Peyer's patch (tissue), 4 donors: ENCODE measurements around the gene RPL27. TPM values are rescaled to one million over a fixed set of nuclear protein-coding genes. Genes with fewer than 3 reads are reported as not detected.
"Not testable (repeated sequence)": the region's sequence is repeated elsewhere in the genome, so short reads cannot be mapped to it uniquely, and the experiment has no call there.

Experiments used
- DNase-seq, 3 donors: peaks; one replicate each; pipeline ENCODE4 v3.0.0-alpha.2; 2017 to 2019
- H3K27ac ChIP-seq, 4 donors: fragments of 200-600 bp; sonication (generic); one replicate each; pipeline ENCODE4 v1.5.1; 2016 to 2019
- H3K27me3 ChIP-seq, 2 donors: fragments of 200-600 bp; sonication (generic); one replicate each; pipeline ENCODE4 v1.5.1; 2019
- H3K36me3 ChIP-seq, 3 donors: fragments of 200-600 bp; sonication (generic); one replicate each; pipeline ENCODE4 v1.5.1; 2016 to 2019
- H3K4me1 ChIP-seq, 4 donors: fragments of 200-600 bp; sonication (generic); one replicate each; pipeline ENCODE4 v1.5.1; 2016 to 2019
- H3K4me3 ChIP-seq, 4 donors: fragments of 200-600 bp; sonication (generic); 1 replicate in 3 of 4; 2 replicates in 1 of 4; pipeline ENCODE4 v1.5.1; 2016 to 2019; ENCODE audit warnings: mild to moderate bottlenecking in 1 of 4
- H3K9me3 ChIP-seq, 4 donors: fragments of 200-600 bp; sonication (generic); one replicate each; pipeline ENCODE4 v1.5.1; 2016 to 2019; ENCODE audit warnings: mild to moderate bottlenecking in 1 of 4
- POLR2A ChIP-seq, 2 donors: fragments of 450-650 bp; IDR thresholded peaks; one replicate each; pipeline ENCODE4 v1.5.1; 2017; ENCODE audit warnings: antibody characterized with exemption in 2 of 2, mild to moderate bottlenecking in 2 of 2, moderate library complexity in 2 of 2
- total RNA-seq, 4 donors: library from RNA; depleted of rRNA; stranded (reverse); fragments of >200 nt; gene quantifications; one replicate each; pipeline ENCODE4 v1.1.0, GENCODE V29; 2016
- TF ChIP-seq, protein P1 (sequence below), 6 experiments: fragments of 450-650 bp in 4 of 6; fragments of 200-600 bp in 2 of 6; sonication (generic) in 1 of 6; IDR thresholded peaks; one replicate each; pipeline ENCODE4 v1.5.1; 2017 to 2019; ENCODE audit warnings: antibody characterized with exemption in 6 of 6, mild to moderate bottlenecking in 3 of 6, moderate library complexity in 1 of 6

Gene RPL27
- total RNA-seq, 4 donors from 2014 or later = 331 to 1,066 (median 442) TPM

DNA sequence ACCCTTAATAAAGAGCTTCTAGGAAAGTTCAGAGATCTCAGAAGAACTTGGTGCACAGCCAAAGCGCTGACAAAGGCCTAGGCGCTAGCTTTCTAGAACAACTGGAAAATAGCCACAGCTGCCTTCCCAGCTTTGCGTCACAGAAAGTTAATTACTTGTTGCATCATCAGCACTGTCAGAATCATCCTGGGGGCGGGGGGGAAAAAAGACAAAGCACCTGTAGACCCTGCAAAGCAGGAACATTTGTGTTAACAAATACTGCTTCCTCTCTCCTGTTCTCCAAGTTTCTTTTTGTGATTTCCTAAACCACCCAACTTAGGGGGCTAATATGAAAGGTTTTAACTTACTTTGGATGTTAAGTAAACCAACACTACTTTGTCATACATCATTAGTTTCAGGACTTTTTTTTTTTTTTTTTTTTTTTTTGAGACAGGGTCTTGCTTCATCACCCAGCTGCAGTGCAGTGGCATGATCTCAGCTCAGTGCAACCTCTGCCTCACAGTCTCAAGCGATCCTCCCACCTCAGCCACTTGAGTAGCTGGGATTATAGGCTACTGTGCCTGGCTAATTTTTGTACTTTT is 29.1 kb upstream of the RPL27 start:
- no peak for TF ChIP-seq POLR2A (IDR thresholded peaks at IDR 0.05)
- TF ChIP-seq, protein P1, sequence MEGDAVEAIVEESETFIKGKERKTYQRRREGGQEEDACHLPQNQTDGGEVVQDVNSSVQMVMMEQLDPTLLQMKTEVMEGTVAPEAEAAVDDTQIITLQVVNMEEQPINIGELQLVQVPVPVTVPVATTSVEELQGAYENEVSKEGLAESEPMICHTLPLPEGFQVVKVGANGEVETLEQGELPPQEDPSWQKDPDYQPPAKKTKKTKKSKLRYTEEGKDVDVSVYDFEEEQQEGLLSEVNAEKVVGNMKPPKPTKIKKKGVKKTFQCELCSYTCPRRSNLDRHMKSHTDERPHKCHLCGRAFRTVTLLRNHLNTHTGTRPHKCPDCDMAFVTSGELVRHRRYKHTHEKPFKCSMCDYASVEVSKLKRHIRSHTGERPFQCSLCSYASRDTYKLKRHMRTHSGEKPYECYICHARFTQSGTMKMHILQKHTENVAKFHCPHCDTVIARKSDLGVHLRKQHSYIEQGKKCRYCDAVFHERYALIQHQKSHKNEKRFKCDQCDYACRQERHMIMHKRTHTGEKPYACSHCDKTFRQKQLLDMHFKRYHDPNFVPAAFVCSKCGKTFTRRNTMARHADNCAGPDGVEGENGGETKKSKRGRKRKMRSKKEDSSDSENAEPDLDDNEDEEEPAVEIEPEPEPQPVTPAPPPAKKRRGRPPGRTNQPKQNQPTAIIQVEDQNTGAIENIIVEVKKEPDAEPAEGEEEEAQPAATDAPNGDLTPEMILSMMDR (IDR thresholded peaks at IDR 0.05) = no peak
- H3K36me3 ChIP-seq = no peaks in the 10 kb centered on the region
- no peaks in the 10 kb centered on the region for H3K27me3 ChIP-seq
- H3K4me3 ChIP-seq = no peak overlapping the region
- DNase-seq = no peak
- H3K9me3 ChIP-seq = no peaks in the 10 kb centered on the region
- no peak overlapping the region for H3K27ac ChIP-seq
- H3K4me1 ChIP-seq = no peaks in the 10 kb centered on the region

DNA sequence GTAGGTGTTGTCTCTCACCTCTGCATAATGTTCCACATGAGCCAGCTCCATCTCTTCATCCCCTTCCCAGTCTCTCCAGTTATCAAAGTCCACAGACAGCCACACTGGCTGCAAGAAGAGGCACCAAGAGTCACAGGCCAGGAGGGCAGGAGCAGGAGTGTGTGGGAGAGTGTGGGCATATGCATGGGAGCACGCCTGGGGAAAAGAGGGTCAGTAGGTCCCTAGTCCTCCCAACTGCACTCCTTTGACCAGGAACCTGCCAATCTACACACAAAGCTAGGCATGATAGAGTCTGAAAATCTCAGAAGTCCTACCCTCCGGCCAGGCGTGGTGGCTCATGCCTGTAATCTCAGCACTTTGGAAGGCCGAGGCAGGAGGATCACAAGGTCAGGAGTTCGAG is 26.6 kb upstream of the RPL27 start:
- Histone ChIP-seq H3K4me1 (no peaks in the 10 kb centered on the region), H3K27me3 (no peaks in the 10 kb centered on the region), H3K36me3 (no peaks in the 10 kb centered on the region), H3K9me3 (no peaks in the 10 kb centered on the region), H3K27ac (no peak overlapping the region), H3K4me3 (no peak overlapping the region)
- TF ChIP-seq, protein P1 (IDR thresholded peaks at IDR 0.05) = no peak
- no peak for TF ChIP-seq POLR2A (IDR thresholded peaks at IDR 0.05)
- DNase-seq = no peak

DNA sequence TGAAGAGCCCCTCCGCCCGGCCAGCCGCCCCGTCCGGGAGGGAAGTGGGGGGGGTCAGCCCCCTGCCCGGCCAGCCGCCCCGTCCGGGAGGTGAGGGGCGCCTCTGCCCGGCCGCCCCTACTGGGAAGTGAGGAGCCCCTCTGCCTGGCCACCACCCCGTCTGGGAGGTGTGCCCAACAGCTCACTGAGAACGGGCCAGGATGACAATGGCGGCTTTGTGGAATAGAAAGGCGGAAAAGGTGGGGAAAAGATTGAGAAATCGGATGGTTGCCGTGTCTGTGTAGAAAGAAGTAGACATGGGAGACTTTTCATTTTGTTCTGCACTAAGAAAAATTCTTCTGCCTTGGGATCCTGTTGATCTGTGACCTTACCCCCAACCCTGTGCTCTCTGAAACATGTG is 24.9 kb upstream of the RPL27 start:
- H3K4me3 ChIP-seq = not testable (repeated sequence)

DNA sequence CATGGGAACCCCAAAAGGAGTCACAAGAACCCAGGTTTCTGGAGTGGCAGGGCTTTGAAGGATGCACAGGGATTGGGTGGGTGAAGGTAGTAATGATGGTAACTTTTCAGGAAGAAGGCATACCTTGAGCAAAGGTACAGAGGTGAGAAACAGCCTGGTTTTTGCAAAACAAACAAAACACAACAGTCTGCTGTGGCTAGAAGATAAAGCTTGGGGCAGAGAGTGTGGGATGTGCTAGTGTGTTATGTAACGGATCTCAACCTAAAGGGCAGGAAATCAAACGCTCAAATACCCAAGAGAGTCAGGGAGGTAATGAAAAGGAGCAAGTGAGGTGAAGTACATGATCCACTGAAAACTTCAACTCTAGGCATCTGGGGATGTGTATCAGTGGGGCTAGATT is 23.0 kb upstream of the RPL27 start:
- H3K36me3 ChIP-seq = no peaks in the 10 kb centered on the region
- DNase-seq = no peak
- H3K27me3 ChIP-seq = no peaks in the 10 kb centered on the region
- H3K4me3 ChIP-seq = no peak overlapping the region
- H3K4me1 ChIP-seq = peaks cover 0 to 7% (median 3%) of the 10 kb centered on the region in 4 donors
- H3K27ac ChIP-seq = no peak overlapping the region
- TF ChIP-seq POLR2A (IDR thresholded peaks at IDR 0.05) = no peak
- TF ChIP-seq, protein P1 (IDR thresholded peaks at IDR 0.05) = no peak
- no peaks in the 10 kb centered on the region for H3K9me3 ChIP-seq

More for the DNA sequence above, 24.9 kb upstream of the RPL27 start:
- H3K36me3 ChIP-seq, H3K4me1 ChIP-seq, H3K27ac ChIP-seq, H3K27me3 ChIP-seq, DNase-seq, H3K9me3 ChIP-seq: not testable (repeated sequence)

DNA sequence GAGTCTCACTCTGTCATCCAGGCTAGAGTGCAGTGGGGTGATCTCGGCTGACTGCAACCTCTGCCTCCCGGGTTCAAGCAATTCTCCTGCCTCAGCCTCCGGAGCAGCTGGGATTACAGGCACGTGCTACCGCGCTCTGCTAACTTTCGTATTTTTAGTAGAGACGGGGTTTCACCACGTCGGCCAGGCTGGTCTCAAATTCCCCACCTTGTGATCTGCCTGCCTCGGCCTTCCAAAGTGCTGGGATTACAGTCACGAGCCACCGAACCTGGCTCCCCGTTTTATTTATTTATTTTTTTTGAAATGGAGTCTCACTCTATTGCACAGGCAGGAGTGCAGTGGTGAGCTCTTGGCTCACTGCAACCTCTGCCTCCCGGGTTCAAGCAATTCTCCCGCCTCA is 22.5 kb upstream of the RPL27 start:
- H3K27me3 ChIP-seq, H3K4me3 ChIP-seq, H3K36me3 ChIP-seq, H3K4me1 ChIP-seq, H3K27ac ChIP-seq, H3K9me3 ChIP-seq, DNase-seq: not testable (repeated sequence)

DNA sequence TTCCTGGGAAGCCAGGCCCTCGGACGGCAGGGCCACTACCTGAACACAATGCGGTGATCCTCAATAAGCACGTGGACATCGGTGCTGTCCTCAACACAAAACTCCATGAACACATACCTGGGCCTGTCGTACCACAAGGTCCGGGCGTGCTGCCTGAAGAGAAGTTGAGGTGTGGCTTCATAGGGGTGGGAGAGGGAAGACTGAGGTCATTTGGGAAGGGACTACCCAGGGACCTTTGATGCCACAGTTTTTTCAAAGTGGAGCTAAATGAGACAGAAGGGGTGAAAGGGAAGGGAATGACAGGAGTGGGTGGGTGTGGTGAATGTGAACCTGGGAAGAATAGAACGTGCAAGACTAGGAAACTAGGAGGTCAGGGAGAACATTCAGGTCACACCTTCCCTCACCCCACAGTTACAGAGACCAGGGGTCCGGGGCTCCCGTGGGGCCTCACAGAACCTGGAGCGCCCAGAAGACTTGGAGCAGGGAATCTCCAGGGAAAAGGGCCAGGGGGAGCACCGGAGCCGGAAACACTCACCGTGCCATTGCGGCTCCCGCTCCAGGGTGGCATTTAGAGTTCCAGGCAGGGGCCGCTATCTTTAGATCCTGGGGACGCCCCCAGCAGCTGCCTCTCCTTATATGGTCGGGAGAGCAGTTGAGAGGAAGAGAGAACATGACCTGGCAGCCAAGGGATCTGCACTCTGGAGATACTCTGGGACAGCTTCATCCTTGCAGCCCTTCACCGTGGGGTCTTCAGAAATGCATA is 18.5 kb upstream of the RPL27 start, which contains the start of gene PTGES3L:
PTGES3L (minus strand) TSS at position 570 of the 763 bp plus-strand sequence; CDS start at position 543, 27 bp downstream.
- Histone ChIP-seq H3K4me1 (peaks cover 0 to 18% (median 13%) of the 10 kb centered on the region in 4 donors), H3K27me3 (no peaks in the 10 kb centered on the region), H3K36me3 (no peaks in the 10 kb centered on the region), H3K27ac (peak within 1 kb of the TSS; percentile 85 to 96 (median 94)), H3K9me3 (no peaks in the 10 kb centered on the region), H3K4me3 (peak within 1 kb of the TSS; percentile 77 to 87 (median 84))
- peak in 2 of 3 donors; percentile 53 to 75 for DNase-seq
- TF ChIP-seq, protein P1 (IDR thresholded peaks at IDR 0.05) = no peak
- no peak for TF ChIP-seq POLR2A (IDR thresholded peaks at IDR 0.05)
